DMS53 treated with DMSO at 0.1 percent for 48 hours (cell line): Measurements from ENCODE around the gene GALK2.
"Not testable (repeated sequence)": the region's sequence is repeated elsewhere in the genome, so short reads cannot be mapped to it uniquely, and the experiment has no call there.

Experiments used
- DNase-seq: peaks from one replicate; lab custom pipeline; 2025; ENCODE audit not compliant: unreplicated experiment; lab: John Stamatoyannopoulos, UW

Gene GALK2

DNA sequence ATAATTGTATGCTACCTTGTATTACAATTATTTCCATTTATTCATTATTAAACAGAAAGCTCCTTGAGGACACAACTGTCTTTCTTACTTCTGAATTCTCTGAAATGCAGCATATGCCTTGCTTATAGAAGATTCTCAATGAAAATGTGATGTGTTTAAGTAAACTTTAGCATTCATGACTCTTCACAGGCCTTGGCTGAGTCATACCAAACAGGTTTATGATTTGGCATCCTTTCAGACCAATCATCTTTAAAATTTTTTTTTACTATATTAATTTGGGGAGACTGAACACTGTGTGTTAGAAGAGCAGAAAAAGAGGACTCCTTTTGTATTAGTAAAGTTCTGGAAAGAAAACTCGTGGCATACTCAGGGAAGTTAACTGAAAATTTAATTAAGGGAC, 6.4 kb upstream of the GALK2 start:
- no peak for DNase-seq

DNA sequence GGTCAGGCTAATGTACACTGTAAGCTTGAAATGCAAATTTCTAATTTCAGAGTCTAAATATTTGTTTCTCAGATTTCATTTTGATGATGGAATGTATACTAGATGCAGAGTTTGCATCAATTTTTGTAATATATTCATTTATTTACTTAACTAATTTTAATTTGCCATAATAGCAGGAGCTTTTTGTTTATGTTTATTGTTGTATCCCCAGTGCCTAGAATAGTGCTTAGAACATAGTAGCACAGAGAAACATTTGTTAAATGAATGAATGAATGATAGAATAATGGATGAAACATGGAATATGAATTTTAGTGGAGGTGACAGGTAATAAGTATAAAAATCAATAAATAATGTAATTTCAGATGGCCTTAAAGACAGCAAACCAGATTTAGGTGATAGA, 5.2 kb upstream of the GALK2 start:
- DNase-seq = no peak

DNA sequence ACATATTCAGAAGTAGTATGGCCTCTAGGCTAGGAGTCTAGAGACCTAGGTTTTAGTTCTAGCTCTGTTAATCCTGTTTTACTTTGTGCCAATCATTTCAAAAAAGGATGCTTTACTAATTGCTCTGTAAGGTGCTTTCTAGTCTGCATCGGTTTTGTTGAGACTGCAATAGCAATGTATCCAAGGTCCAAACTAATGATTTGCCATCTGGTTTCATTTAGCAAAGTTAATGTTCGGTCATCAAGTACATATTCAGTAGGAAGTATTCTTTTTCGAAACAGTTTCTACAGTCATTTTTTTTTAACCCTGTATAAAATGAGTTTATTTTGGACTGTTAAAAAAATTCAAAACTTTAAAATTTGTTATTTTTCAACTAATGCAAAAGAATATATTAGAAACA, 2.0 kb upstream of the GALK2 start:
- no peak for DNase-seq

DNA sequence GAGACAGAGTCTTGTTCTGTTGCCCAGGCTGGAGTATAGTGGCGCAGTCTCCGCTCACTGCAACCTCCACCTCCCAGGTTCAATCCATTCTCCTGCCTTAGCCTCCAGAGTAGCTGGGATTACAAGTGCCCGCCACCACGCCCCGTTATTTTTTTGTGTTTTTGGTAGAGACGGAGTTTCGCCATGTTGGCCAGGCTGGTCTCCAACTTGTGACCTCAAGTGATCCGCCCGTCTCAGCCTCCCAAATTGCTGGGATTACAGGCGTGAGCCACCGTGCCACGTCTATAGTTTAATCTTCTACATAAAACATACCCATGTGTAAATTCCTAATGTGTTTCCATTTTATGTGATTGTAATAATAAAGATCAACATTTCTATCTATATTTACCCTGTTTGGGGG, 1.7 kb downstream of the GALK2 start:
- no peak for DNase-seq

DNA sequence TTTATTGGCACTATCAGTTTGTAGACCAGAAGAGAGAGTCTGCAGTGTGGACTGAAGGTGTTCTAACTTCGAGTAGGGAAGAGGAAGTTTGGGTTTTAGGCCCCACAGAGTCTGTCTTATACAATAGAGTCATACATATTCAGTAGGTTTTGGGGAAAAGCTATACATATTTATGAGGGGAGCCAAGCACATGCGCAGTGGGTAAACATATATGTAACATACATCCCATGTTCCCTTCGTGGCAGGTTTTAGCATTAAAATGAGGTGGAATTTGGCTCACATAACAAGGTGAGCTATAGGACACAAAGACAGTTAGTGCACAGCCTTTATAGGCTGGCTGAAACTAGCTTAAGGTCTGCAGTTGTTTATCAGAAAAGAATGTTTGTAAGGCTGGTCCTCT, 4.9 kb downstream of the GALK2 start:
- DNase-seq = no peak

DNA sequence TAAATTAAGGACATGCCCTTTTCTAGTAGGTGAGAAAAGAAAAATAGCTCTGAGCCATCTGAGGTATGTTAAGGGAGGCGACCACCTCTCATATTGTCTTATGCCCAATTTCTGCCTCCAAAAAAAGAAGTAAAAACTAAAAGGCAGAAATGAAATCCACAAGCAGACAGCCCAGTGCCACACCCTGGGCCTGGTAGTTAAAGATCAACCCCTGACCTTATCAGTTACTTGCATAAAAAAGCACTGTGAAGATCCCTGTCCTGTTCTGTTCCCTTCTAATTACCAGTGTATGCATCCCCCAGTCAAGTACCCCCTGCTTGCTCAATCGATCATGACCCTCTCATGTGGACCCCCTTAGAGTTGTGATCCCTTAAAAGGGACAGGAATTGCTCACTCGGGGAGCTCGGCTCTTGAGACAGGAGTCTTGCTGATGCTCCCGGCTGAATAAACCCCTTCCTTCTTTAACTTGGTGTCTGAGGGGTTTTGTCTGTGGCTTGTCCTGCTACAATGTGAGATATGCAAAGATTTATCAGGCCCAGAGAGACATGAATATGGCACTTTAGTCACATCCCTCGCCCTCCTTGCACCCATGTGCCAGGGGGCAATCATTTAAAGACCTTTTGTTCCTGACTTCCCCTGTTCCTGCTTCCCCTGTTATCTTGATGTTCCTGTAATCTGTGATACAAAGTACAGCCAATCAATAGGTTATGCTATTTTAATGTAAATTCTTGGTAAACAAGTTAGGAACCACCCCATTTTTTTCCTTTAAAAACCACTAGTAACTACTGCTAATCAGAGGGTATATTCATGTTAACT, 5.7 kb downstream of the GALK2 start:
- not testable (repeated sequence) for DNase-seq

DNA sequence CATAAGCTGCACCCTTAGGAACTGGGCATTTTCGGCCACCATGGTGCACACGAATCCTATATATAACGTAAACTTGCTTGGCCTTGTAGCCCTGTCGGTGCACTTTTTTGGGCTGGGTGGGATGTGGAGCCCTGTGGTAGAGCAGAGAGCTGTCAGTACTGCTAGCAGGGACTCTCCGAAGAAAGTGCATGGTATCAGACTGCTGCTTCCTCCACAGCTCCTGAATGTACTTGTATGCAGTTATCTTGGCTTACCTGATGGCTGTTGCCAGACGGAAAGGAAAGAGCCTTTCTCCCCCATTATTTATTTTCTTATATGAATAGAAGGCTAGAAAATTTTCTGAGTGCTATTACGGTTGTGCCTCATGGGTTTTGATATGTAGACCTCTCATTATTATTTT, 8.4 kb downstream of the GALK2 start:
- DNase-seq = no peak

DNA sequence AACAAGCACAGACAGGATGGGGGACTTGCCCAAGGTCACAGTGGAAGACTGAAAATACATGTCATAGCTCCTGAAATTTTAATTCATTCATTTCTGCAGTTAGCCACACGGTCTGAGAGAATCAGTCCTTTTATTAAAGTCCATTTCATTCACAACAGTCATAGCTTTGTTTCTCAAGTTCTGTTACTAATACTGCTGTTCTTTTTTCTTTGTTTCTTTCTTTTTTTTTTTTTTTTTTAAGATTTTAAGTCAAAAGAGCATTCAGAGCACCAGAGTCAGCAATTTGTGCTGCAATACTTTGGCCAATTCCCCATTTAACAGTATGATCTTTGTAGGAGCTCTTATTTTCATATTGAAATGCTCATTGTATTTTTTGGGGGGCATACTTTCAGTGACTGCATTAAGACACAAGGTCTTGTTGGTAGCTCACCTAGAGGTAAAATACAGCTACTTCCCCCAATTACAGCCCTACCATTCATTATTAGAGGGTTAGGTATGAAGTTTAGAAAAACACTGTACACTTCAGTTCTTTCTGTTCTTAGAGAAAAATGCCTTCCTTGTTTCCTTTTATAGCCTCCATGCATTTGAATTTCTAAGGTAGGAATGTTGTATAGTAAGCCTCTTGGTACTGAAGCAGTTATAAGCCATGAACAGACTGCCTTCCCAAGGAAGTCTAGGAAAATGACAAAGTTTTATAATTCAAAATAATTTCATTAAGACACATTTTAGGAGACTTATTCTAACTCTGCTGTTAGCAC, 9.6 kb downstream of the GALK2 start:
- DNase-seq = no peak

DNA sequence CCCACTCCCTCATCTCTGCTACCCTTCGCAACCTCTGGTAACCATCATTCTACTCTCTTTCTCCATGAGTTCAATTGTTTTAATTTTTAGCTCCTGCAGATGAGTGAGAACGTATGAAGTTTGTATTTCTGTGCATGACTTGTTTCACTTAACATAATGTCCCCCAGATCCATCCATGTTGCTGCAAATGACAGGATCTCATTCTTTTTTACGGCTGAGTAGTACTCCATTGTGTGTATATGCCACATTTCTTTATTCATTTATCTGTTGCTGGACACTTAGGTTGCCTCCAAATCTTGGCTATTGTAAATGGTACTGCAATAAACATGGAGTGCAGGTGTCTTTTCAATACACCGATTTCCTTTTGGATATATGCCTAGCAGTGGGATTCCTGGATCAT, 12.1 kb downstream of the GALK2 start:
- no peak for DNase-seq

DNA sequence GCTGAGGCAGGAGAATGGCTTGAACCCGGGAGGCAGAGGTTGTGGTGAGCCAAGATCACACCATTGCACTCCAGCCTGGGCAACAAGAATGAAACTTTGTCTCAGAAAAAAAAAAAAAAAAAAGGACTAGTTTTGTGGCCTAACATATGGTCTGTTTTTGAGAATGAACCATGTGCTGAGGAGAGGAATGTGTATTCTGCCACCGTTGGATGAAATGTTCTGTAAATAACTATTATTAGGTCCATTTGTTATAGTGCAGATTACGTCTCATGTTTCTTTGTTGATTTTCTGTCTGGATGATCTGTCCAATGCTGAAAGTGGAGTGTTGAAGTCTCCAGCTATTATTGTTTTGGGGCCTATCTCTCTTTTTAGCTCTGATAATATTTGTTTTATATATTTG, 13.7 kb downstream of the GALK2 start:
- DNase-seq = not testable (repeated sequence)

DNA sequence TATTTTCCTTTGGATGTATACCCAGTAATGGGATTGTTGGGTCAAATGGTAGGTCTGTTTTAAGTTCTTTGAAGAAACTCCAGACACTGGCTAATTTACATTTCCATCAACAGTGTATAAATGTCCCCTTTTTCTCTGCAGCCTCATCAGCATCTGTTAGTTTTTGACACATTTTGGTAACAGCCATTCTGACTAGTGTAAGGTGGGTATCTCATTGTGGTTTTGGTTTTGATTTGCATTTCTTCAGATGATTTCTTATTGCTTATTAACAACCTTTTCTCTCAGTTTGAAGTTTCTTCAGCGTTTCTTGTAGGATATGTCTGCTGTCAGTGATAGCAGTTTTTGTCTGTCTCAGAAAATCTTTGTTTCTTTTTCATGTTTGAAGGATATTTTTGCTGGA, 15.4 kb downstream of the GALK2 start:
- DNase-seq = no peak

DNA sequence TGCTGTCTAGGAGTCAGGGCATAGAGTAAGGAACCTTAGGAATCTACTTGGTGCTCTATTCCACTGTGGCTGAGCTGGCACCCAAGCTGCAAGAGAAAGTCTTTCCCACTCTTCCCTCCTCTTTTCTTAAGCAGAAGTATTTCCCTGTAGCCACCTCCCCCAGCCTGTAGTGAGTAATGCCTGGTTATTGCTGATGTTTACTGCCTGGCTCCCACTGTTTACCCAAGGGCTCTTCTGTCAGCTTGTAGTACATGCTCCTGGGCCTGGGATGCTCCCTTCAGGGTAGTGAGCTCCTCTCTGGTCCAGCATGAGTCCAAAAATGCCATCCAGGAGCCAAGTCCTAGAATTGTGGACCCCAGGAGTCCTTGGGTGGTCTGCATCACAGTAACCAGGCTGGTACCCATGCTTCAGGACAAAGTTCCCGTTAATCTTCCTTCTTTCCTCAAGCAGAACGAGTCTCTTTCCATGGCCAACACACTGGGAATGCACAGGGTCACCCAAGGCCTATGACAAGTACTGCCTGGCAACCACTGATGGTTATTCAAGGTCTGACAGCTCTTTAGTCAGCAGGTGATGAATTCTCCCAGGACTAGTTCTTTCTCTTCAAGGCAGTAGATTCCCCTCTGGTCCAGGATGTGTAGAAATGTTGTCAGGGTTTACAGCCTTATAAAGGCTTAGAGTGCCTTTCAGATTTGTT, 17.6 kb downstream of the GALK2 start:
- DNase-seq = no peak

DNA sequence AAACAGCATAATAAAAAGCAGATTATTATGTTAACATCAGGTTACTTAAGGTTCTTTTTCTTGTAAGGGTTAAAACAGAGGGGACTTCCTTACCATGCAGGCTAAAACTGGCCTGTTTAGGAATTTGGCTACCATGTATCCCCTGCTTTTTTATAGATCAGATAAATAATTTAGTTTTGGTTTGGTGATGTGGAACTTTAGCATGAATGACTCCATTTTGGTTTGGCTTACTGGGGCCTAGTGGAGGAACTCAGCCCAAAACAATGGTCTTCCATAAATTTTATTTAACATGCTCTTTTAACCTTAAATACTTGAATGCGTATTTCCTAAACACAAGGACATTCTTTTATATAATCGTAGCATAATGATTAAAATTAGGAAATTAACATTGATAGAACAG, 18.9 kb downstream of the GALK2 start:
- no peak for DNase-seq

DNA sequence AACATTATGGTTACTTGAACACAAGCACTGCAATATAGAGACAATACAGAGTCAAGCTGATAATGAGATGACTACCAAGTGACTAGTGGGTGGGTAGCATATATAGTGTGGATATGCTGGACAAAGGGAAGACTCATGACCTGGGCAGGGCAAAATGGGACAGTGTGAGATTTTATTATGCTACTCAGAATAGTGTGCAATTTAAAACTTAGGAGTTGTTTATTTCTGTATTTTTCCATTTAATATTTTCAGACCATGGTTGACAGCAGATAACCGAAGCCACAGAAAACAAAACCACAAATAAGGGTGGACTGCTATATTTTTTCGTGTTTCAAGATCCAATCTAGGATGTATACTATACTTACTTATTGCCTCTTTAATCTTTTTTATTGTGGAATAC, 19.6 kb downstream of the GALK2 start:
- no peak for DNase-seq

DNA sequence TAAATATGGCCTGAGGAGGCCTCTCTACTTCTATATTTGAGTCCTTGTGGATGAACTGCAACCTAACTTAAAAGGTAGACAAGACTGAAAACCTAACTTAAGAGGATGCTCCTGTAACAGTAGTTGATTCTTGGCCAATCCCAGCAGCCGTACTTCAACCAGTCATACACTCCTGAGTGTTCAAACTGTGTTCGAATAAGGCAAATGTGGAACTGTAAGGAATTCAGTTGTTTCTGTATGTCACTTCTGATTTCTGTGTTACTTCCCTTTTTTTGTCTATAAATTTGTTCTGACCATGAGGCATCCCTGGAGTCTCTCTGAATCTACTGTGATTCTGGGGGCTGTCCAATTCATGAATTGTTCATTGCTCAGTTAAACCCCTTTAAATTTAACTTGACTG, 20.5 kb downstream of the GALK2 start:
- no peak for DNase-seq

DNA sequence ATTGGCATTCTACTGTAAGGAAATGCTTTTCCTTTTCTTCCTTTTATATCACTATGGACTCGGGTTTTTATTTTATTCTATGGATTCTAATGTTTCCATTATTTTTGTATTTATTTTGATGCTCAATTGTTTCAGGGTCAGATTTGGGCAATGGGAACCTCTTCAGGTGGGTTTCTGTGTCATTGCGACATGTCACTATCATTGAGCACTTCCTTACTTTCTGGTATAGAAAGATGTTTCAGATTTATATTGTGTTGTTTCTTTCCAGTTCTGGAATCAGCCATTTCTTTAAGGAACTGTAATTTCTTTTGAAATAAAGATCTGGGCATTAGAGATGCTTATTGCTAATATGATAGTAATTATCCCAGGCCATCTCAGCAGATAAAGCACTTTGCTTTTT, 21.8 kb downstream of the GALK2 start:
- no peak for DNase-seq

DNA sequence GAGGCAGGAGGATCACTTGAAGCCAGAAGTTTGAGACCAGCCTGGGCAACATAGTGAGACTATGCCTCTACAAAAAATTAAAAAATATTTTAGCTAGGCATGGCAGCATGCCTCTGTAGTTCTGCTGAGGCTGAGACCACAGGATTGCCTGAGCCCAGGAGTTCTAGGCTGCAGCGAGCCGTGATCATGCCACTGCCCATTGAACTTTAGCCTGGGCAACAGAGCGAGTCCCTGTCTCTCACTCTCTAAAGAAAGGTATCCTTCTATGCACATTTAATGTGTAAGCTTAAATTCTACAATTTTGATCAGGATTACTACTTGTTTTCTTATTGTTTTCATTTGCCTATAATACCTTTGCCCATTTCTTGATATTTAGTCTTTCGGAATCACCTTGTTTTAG, 26.8 kb downstream of the GALK2 start:
- DNase-seq = no peak

DNA sequence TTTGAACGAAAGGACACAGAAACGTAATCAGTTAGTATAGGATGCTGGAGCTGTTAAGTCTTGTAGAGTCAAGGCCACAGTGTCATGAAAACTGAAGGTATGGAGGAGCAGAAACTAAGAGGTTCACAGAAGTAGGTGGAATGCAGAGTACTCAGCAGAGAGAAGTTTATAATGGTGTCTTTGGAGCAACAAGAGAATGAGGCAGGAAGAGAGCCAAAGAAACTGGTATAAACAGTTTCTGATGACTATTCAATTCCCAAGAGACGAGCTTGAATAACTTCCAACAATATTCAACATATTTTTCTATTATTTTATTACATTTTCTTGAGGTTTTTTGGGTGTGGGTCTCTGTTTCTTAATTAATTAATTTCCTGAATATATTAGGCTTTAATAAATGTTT, 29.6 kb downstream of the GALK2 start:
- DNase-seq = no peak

DNA sequence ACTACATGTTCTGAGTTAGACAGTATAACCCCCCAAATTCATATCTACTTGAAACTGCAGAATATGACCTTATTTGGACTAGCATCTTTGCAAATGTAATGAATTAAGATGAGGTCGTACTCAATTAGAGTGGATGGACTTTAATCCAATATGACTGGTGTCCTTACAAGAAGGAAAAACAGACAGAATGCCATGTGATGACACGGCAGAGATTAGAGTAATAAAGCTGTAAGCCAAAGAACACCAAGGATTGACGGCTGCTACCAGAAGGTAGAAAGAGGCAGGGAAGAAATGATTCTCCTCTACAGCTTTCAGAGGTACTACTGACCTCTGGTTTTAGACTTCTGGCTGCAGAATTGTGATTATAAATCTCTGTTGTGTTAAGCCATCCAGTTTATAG, 30.3 kb downstream of the GALK2 start:
- DNase-seq = no peak

DNA sequence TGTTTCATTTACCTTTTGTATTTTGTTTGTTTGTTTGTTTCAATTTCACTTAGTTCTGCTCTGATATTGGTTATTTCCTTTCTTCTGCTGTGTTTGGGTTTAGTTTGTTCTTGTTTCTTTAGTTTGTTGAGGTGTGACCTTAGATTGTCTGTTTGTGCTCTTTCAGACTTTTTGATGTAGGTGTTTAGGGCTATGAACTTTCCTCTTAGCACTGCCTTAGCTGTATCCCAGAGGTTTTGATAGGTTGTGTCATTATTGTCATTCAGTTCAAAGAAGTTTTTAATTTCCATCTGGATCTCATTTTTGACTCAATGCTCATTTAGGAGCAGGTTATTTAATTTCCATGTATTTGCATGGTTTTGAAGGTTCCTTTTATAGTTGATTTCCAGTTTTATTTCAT, 38.1 kb downstream of the GALK2 start:
- not testable (repeated sequence) for DNase-seq

DNA sequence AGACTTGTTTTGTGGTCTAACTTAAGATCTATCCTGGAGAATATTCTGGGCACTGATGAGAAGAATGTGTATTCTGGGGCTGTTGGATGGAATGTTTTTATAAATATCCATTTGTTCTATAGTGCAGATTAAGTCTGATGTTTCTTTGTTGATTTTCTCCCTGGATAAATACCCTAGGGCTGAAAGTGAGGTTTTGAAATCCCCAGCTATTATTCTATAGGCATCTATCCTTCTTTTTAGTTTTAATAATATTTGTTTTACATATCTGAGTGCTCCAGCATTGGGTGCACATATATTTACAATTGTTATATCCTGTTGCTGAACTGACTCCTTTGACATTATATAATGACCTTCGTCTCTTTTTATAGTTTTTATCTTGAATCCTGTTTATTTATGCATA, 42.9 kb downstream of the GALK2 start:
- DNase-seq = no peak
